Astrocyte of the cerebellum (primary cell): Measurements from ENCODE around the gene CCDC137.

Experiments
- DNase-seq: peaks from one replicate; pipeline ENCODE4 v3.0.0-alpha.2; 2011; ENCODE audit warnings: low read depth
- H3K4me3 ChIP-seq: 2 replicates; pipeline ENCODE4 v1.5.1; 2011; ENCODE audit warnings: mild to moderate bottlenecking, low read depth, low read length, moderate library complexity
- CTCF ChIP-seq: IDR thresholded peaks from 2 replicates; pipeline ENCODE4 v1.5.1; 2012; ENCODE audit warnings: low read length, low read depth, moderate library complexity, mild to moderate bottlenecking; ENCODE audit errors: missing control alignments
- in situ Hi-C: cut with HindIII; loops from 2 replicates; pipeline ENCODE4 v1.10.0; 2017; ENCODE audit warnings: low sequenced_read_pairs

Gene CCDC137

DNA sequence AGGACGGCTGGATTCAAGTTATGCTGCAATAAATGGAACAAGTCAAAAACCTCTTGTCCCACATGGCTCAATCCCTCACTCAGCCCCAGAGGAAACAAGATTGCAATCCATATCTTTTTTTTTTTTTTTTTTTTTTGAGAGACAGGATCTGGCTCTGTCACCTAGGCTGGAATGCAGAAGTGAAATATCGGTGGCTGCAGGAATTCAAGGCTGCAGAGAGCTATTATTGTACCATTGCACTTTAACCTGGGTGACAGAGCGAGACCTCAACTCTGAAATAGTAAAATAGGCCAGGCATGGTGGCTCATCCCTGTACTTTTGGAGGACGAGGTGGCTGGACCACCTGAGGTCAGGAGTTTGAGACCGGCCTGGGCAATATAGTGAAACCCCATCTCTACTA, 7.5 kb upstream of the CCDC137 start:
- in situ Hi-C loops = no loop called here
- H3K4me3 ChIP-seq = no peak overlapping the region
- TF ChIP-seq CTCF = no peak
- DNase-seq = no peak

- in situ Hi-C loops = no loop called here
- DNase-seq = no peak
- TF ChIP-seq CTCF = no peak
- H3K4me3 ChIP-seq = no peak overlapping the region
Measured at GRCh38 chr17:81660441-81660840, 6.1 kb upstream of the CCDC137 start.

GRCh38 chr17:81662002-81662401, 4.5 kb upstream of the CCDC137 start:
- in situ Hi-C loops = no loop called here
- no peak for DNase-seq
- H3K4me3 ChIP-seq = no peak overlapping the region
- TF ChIP-seq CTCF = no peak

DNA sequence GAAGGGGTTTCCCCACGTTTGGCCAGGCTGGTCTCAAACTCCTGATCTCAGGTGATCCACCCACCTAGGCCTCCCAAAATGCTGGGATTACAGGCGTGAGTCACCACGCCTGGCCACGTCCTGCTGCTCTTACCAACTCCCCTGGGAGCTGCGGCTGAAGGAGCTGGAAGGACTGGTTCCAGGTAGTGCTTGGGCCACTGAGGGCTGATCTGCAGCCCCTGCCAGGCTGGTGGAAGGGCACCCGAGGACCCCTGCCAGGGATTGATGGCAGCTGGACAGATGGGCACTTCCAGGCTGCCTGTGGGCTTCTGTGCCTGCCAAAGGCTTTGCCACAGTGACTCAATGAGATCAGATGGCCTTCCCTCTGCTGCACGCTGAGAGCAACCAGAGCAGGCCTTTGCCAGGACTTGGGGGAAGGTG, 2.5 kb upstream of the CCDC137 start:
- no peak for DNase-seq
- TF ChIP-seq CTCF = no peak
- no peak overlapping the region for H3K4me3 ChIP-seq
- in situ Hi-C loops = no loop called here

- H3K4me3 ChIP-seq = peak overlapping the region; percentile 96
- TF ChIP-seq CTCF = no peak
- no peak for DNase-seq
- in situ Hi-C loops = no loop called here
Measured at GRCh38 chr17:81665205-81666091, 1.1 kb upstream of the CCDC137 start.

DNA sequence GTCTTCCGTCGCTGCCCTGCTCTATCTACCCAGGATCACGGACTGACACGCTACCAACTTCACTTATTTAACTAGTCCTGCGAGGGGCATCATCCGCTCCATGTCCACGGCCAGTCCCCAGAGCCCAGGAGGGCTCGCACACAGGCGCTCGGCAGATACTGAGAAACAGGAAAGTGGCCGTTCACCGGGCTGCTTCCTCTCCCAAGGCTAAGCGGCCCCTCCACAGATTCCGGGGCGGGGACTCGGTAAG, 520 bp upstream of the CCDC137 start:
- no peak for DNase-seq
- H3K4me3 ChIP-seq = peak overlapping the region; percentile 96
- in situ Hi-C loops = no loop called here
- no peak for TF ChIP-seq CTCF

- H3K4me3 ChIP-seq = peak overlapping the region; percentile 5
- in situ Hi-C loops = no loop called here
- DNase-seq = no peak
- TF ChIP-seq CTCF = no peak
Measured at GRCh38 chr17:81667754-81668153, 1.2 kb downstream of the CCDC137 start.
